ENCODE measurements around the gene HLA-DRB1. TPM values are rescaled to one million over a fixed set of nuclear protein-coding genes. Genes with fewer than 3 reads are reported as not detected.

Gene HLA-DRB1
- total and polyA plus RNA-seq, 2 experiments from 2014 or later = 0.63 to 1.1 TPM

- TF ChIP-seq CTCF (IDR thresholded peaks at IDR 0.05; ENCODE audit: low read depth, low read length) = no peak
- Histone ChIP-seq H3K27me3 (no peaks in the 10 kb centered on the region), H3K36me3 (no peaks in the 10 kb centered on the region), H3K4me3 (no peak overlapping the region), H3K27ac (no peak overlapping the region), H3K9me3 (ENCODE audit: low read depth) (no peaks in the 10 kb centered on the region), H3K4me1 (ENCODE audit: low read depth) (no peaks in the 10 kb centered on the region)
- DNase-seq (ENCODE audit: low read depth in 1 of 2, low spot score in 1 of 2) = no peak
Measured at GRCh38 chr6:32570363-32570905, 19.2 kb downstream of the HLA-DRB1 start.

- Histone ChIP-seq H3K9me3 (ENCODE audit: low read depth) (no peaks in the 10 kb centered on the region), H3K27me3 (no peaks in the 10 kb centered on the region), H3K27ac (no peak overlapping the region), H3K36me3 (no peaks in the 10 kb centered on the region), H3K4me3 (no peak overlapping the region), H3K4me1 (ENCODE audit: low read depth) (no peaks in the 10 kb centered on the region)
- no peak for DNase-seq (ENCODE audit: low read depth in 1 of 2, low spot score in 1 of 2)
- TF ChIP-seq CTCF (IDR thresholded peaks at IDR 0.05; ENCODE audit: low read depth, low read length) = no peak
Measured at GRCh38 chr6:32568561-32568960, 21.1 kb downstream of the HLA-DRB1 start.

- DNase-seq (ENCODE audit: low read depth in 1 of 2, low spot score in 1 of 2) = no peak
- no peak overlapping the region for H3K27ac ChIP-seq
- no peaks in the 10 kb centered on the region for H3K36me3 ChIP-seq
- no peaks in the 10 kb centered on the region for H3K9me3 ChIP-seq (ENCODE audit: low read depth)
- no peaks in the 10 kb centered on the region for H3K4me1 ChIP-seq (ENCODE audit: low read depth)
- H3K4me3 ChIP-seq = no peak overlapping the region
- no peak for TF ChIP-seq CTCF (IDR thresholded peaks at IDR 0.05; ENCODE audit: low read depth, low read length)
- H3K27me3 ChIP-seq = no peaks in the 10 kb centered on the region
Measured at GRCh38 chr6:32566957-32567356, 22.7 kb downstream of the HLA-DRB1 start.

- no peaks in the 10 kb centered on the region for H3K27me3 ChIP-seq
- no peak overlapping the region for H3K4me3 ChIP-seq
- TF ChIP-seq CTCF (IDR thresholded peaks at IDR 0.05; ENCODE audit: low read depth, low read length) = no peak
- no peaks in the 10 kb centered on the region for H3K4me1 ChIP-seq (ENCODE audit: low read depth)
- no peak for DNase-seq (ENCODE audit: low read depth in 1 of 2, low spot score in 1 of 2)
- H3K9me3 ChIP-seq (ENCODE audit: low read depth) = no peaks in the 10 kb centered on the region
- no peaks in the 10 kb centered on the region for H3K36me3 ChIP-seq
- no peak overlapping the region for H3K27ac ChIP-seq
Measured at GRCh38 chr6:32565511-32565910, 24.1 kb downstream of the HLA-DRB1 start.

DNA sequence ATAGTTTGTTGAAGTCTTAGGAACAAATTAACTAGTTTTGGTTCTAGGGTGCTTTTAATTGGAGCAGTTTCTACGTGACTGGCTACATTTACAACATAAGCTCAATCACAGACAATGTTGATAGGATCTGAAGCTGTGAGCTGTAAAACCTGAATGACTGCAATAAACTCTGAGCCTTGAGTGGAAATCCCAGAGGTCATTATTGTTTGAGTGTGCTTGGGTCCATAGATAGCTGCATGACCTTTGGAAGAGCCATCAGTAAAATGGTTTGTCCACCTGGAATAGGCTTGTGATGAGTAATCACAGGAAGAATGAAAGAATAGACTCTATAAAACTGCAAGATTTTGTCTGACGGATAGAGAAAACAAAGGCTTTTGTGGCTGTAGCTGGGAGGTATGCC is 26.7 kb downstream of the HLA-DRB1 start:
- no peak for DNase-seq (ENCODE audit: low read depth in 1 of 2, low spot score in 1 of 2)
- H3K27me3 ChIP-seq = no peaks in the 10 kb centered on the region
- H3K36me3 ChIP-seq = no peaks in the 10 kb centered on the region
- no peaks in the 10 kb centered on the region for H3K9me3 ChIP-seq (ENCODE audit: low read depth)
- no peak overlapping the region for H3K4me3 ChIP-seq
- H3K4me1 ChIP-seq (ENCODE audit: low read depth) = no peaks in the 10 kb centered on the region
- no peak for TF ChIP-seq CTCF (IDR thresholded peaks at IDR 0.05; ENCODE audit: low read depth, low read length)
- no peak overlapping the region for H3K27ac ChIP-seq

GRCh38 chr6:32559747-32560146 is 29.9 kb downstream of the HLA-DRB1 start:
- Histone ChIP-seq H3K27me3 (no peaks in the 10 kb centered on the region), H3K27ac (no peak overlapping the region), H3K4me3 (no peak overlapping the region), H3K4me1 (ENCODE audit: low read depth) (no peaks in the 10 kb centered on the region), H3K9me3 (ENCODE audit: low read depth) (no peaks in the 10 kb centered on the region), H3K36me3 (no peaks in the 10 kb centered on the region)
- DNase-seq (ENCODE audit: low read depth in 1 of 2, low spot score in 1 of 2) = no peak
- no peak for TF ChIP-seq CTCF (IDR thresholded peaks at IDR 0.05; ENCODE audit: low read depth, low read length)

Measured in cardiac muscle cell (in vitro differentiated cells and primary cell).